Spleen (tissue), 7 donors: Measurements from ENCODE around the gene NCBP3.

Experiments used
- CTCF ChIP-seq, 11 experiments: fragments of 200-600 bp in 7 of 11; fragments of 450-650 bp in 4 of 11; sonication (generic) in 4 of 11; IDR thresholded peaks in 8 of 11; conservative IDR thresholded peaks in 3 of 11; 1 replicate in 7 of 11; 2 replicates in 4 of 11; pipeline versions ENCODE4 v1.4.0 to v1.8.0; 2016 to 2021; ENCODE audit warnings: antibody characterized with exemption in 11 of 11, inconsistent platforms in 4 of 11, mild to moderate bottlenecking in 1 of 11
- POLR2A ChIP-seq, 3 donors: fragments of 450-650 bp; IDR thresholded peaks; one replicate each; pipeline ENCODE4 v1.5.1; 2017; ENCODE audit warnings: antibody characterized with exemption in 3 of 3, mild to moderate bottlenecking in 1 of 3
- POLR2AphosphoS5 ChIP-seq, 3 donors: sonication (generic); formaldehyde crosslinking; IDR thresholded peaks; one replicate each; pipeline ENCODE4 v1.5.1; 2017; ENCODE audit warnings: antibody characterized with exemption in 3 of 3
- donor health status: DM: no; HTN: no; CAD: no; lungs with moderate emphysema.
- donor health status: DM: no; HTN: no; CAD: no.
- donor health status: DM: no; HTN: no; CAD: no.

GRCh38 chr17:3895354-3895753 lies 49.3 kb upstream of the NCBP3 start:
- no peak for TF ChIP-seq CTCF (IDR thresholded peaks at IDR 0.05 in 8 of 11, conservative IDR thresholded peaks at IDR 0.05 in 3 of 11)
- TF ChIP-seq POLR2A (IDR thresholded peaks at IDR 0.05), result no peak
- no peak for TF ChIP-seq POLR2AphosphoS5 (IDR thresholded peaks at IDR 0.05)
